OCI-LY1 (cell line): ENCODE results near the gene SLC6A19.

ENCODE experiments used
- EZH2 ChIP-seq: fragments of 200-600 bp; sonication (generic), shearing (Covaris generic); IDR thresholded peaks from 2 replicates; pipeline ENCODE4 v1.8.0; 2017; ENCODE audit warnings: borderline replicate concordance, mixed run types, mild to moderate bottlenecking, antibody characterized with exemption, low read length, moderate library complexity, mixed read lengths
- TF ChIP-seq, protein P1 (sequence below): fragments of 200-600 bp; sonication (generic), shearing (Covaris generic); IDR thresholded peaks from 2 replicates; pipeline ENCODE4 v1.5.1; 2017; ENCODE audit warnings: mild to moderate bottlenecking, antibody characterized with exemption, low read length, moderate library complexity, mixed read lengths

DNA sequence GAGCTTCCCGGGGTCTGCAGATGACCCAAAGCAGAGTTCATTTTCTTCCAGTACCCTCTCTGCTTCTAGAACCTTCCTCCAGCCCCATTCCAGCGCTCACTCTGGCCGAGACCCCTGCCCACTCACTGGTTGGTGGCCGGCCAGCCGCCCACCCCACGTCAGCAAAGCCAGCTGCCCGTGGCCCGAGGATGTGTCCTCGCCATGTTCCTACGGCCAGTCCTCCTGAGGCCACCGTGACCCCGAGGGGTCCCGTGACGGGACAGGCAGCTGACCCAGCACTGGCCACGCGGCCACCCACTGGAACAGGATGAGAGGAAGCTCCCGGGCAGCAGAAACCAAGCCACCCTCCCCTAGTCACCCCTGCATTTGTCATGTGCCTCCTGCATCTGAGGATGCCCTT lies 39.1 kb upstream of the SLC6A19 start:
- TF ChIP-seq, protein P1, sequence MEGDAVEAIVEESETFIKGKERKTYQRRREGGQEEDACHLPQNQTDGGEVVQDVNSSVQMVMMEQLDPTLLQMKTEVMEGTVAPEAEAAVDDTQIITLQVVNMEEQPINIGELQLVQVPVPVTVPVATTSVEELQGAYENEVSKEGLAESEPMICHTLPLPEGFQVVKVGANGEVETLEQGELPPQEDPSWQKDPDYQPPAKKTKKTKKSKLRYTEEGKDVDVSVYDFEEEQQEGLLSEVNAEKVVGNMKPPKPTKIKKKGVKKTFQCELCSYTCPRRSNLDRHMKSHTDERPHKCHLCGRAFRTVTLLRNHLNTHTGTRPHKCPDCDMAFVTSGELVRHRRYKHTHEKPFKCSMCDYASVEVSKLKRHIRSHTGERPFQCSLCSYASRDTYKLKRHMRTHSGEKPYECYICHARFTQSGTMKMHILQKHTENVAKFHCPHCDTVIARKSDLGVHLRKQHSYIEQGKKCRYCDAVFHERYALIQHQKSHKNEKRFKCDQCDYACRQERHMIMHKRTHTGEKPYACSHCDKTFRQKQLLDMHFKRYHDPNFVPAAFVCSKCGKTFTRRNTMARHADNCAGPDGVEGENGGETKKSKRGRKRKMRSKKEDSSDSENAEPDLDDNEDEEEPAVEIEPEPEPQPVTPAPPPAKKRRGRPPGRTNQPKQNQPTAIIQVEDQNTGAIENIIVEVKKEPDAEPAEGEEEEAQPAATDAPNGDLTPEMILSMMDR, result no peak
- no peak for TF ChIP-seq EZH2
